Epidermal melanocyte (primary cell): ENCODE data around the gene PCSK1.

Experiments
- DNase-seq: peaks from one replicate; pipeline ENCODE4 v3.0.0; 2011; ENCODE audit warnings: low spot score; ENCODE audit not compliant: insufficient read length

Gene PCSK1

DNA sequence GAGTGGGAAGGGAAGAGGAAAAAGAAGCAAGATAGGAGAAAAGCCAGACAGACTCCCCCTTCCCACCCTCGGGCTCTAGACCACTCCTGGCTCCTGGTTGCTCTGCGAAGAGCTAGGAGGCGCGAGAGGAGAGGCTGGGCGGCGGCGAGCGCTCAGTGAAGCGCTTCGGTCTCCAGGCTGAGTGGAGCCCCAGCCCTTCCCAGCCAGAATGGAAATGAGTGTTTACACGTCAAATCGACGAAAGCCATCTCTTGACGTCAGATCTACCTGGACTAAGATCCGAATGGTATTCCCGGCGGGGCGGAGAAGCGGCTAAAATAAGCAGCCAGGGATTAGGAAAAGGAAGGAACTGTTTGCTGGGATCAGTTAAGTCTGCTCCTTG is at the start of gene PCSK1:
TSS of gene PCSK1 (minus strand) at position 183 of the 382 bp plus-strand sequence. CDS start 206 bp downstream, outside the sequence.
- no peak for DNase-seq

DNA sequence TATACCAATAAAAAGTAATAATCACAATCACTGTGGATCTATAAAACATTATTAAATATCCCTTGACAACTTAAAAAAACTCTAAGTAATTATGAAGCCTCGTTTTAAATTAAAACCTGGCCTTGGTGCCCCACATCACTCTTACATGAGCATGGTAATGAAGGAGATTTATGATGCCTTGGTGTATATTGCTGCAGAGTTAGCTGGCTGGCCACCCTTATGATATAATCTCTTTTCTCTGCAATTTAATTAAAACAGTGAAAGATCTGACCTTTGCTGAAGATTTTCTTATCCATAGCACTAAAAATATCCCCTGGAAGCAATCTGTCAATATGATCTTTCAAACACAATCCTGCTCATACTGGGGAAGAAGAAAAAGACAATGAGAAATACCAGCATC is 48.8 kb upstream of the PCSK1 start:
- DNase-seq, result no peak

DNA sequence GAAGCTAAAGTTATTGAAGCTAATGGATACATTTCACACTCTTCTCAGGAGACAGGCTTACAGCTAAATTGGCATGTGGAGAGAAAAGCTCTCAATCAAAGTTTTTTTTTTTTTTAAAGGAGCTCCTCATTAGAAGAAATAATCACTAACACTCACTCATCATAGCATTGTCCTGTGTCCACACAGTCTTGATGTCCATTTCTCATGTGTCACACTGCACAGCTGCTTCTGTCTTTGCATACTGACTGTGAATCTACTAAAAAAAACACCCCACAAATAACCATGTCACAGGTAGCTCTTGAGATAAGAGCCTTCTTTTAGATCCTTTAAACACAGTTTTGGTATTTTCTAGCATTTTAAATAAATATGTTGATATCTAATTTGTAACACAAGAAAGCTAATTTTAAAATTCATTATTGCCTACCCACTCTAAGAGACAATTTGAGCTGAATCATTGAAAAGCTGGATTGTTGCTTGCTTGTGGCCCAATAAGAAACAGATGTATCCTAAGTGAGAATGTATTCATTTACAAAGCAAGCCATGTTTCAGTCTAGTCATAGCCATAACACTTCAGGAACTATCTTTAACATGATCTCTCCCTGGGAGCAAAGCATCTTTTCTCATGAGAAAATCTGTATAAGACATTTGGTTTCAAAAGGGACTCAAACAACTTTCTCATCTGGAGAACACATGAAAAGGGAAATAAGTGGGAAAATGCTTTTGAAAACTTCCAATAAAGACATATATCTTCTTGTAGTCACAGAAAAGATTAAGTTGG is 48.1 kb upstream of the PCSK1 start:
- DNase-seq, result no peak

DNA sequence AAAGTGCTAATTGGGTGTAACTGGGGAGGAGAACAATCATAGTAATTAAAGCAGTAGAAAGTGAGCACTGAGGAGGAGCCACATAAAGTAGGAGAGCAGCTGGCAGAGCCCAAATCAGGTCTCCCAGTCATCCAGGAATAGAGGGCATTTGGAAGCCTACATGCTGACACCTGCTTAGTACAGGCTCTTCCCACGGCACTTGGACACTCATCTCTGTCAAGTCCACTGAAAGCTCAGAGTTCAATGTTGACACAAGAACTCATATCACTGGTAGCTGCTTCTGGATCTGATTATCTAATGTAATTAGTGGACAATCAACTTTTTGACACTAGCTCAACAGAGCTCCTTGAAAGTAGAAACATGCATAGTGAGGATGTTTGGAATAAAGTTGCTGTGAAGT is 45.9 kb upstream of the PCSK1 start:
- no peak for DNase-seq

- no peak for DNase-seq
These were observed 43.6 kb upstream of the PCSK1 start for GRCh38 chr5:96476654-96477053.

DNA sequence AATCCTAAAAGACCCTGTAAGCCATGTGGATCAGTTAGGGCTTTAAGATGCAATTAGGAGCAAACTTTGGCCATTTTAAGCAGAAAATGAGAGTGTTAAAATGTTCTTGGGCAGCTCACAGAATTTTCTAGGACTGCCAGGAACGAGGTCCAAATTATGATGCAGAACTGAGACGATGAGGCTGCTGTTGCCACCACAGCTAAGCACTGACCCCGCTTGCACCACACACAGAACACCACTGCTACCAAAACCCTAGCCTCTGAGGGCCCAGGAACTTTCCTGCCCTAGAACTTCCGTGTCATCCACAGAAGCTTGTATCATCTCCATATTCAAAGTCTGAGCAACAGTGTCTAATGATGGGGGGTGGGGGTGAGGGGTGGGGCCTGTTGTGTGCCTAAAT is 41.0 kb upstream of the PCSK1 start:
- no peak for DNase-seq

GRCh38 chr5:96473155-96473554 is 40.1 kb upstream of the PCSK1 start:
- DNase-seq, result no peak

DNA sequence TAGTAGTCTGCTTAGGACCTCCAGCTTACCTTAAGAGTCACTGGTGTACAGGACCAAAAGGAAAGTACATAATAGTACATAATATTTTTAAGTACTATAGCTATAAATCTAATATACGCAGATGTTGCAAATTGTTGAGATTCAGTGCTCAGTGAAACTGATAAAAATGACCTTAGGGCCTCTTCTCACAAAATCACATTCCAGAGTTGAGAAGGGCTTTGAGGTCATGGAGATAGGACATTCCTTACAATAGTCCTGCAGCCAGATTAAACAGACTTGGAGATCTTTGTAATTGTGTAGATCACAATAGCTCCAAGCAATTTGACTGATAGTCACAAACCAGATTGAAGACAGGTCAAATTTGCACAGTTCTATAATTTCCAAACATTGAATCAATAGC is 37.7 kb upstream of the PCSK1 start:
- no peak for DNase-seq

DNA sequence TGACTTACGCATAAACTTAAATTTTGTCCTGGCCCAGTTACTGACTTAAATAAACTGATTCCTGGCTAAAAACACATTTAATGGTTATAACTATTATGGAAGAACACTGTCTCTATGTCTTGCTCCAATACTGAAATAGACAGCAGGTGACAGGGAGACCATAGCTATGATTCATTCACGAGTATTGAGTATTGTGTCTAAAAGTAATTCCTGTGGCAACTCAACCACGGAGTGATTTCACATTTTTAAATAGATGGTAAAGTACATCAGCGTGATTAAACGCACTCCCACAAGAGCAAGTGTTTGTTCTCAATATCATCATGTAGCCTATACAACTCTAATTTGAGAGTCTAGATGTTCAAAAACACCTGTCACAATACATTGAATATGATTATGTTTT is 35.9 kb upstream of the PCSK1 start:
- no peak for DNase-seq

DNA sequence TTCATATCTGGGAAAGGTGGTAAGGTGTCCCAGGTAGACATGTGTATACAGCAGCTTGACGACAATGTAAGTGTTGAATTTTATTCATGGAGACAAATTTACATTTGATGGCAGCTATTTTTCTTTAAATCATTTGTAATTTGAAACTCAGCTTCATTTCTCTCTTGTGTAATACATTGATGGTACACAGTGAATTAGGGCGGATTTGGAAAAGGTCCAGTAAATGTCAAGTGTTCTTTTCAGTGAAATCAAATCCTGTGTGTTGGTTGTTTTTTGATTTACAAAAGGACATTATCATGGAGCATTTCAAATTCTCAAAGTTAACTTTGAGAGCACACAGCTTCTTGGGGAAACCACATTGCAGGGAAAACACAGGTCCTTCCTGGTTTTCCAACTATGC is 30.0 kb upstream of the PCSK1 start:
- DNase-seq, result no peak

DNA sequence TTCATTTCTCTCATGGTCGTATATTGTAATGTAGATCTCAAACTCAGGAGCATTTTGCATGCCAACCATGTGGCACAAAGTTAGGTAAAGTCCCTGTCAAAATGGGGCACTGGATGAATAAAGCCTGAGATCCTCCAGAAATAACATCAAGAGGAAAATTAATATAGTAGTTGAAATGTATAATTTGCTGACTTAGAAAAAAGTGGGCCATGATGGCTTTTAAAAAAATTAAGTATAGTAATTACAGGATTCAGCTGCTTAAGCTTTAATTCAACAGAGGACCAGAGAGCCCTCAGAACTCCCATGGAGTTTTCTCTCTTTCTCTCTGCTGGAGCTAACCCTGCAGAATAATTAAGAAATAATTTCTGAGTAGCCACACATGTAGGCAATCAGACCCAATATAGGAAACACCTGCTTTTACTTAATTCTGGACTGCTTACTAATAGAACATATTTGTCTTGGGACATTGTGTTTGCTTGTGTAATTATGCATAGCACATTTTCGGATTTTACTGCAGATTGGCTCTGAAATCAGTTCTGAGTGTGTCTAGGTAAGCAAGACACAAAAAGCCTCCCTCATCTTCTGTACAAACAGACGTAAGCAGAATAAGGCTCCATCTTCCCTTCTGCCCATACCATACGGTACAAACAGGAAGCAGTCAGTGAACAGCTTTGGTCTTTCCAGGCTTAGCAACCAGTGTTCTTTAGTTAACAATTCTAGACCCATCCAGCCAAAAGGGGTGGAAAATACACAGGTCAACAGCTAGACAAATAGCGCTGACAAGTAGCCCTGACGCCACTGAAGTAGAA is 26.5 kb upstream of the PCSK1 start:
- no peak for DNase-seq

DNA sequence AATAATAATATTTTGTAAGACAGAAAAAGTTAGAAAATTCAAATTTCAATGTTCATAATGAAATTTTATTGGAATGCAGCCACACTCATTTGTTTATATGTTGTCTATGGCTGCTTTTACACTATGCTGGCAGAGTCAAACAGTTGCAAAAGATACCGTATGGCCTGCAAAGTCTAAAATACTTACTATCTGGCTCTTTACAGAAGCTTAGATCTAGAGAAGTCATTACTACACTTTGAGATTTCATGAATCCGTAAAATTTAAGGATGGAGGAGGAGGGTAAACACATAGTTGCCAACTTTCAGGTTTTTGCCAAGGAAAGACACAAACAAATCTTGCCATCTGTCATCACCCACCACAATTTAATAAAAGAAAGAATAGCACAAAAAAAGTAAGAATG is 25.1 kb upstream of the PCSK1 start:
- DNase-seq, result no peak

- no peak for DNase-seq
These were observed 22.7 kb upstream of the PCSK1 start for GRCh38 chr5:96455789-96456188.

GRCh38 chr5:96453394-96453793 is 20.3 kb upstream of the PCSK1 start:
- DNase-seq, result no peak

- DNase-seq, result no peak
These were observed 14.9 kb upstream of the PCSK1 start for GRCh38 chr5:96447949-96448348.

- no peak for DNase-seq
These were observed 7.1 kb upstream of the PCSK1 start for GRCh38 chr5:96440185-96440538.

DNA sequence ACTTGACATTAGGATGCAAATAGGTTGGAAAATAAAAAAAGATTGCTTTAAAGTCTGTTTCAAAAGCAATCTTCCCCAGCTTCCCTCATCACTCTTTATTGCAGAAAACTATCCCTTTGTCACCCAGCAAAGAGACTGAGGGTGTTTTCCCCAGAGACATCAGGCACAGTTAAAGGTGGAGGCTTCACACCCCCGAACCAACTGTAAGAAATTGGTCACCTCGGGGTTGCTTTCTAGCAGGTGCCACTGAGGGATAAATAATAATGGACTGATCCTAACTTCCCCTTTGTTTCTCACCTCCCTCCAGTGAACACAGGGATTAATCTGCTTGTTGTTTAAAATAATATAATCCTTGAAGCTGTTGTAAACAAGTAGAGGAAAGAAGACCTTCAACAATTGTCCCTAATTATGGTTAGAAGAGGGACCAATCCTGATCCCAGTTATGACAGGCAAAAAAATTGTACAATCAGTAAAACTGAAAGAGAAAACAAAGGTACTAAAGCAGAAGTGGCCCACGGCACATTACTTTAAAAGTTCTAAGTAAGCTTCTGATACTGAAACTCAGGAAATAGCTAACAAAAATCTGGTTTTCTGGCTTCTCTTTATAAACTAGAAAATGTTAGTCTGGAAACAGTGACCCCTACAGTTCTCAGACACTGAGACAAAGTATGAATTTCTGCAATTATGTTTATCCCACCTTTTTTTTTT is 6.6 kb upstream of the PCSK1 start:
- DNase-seq, result no peak

- peak; percentile 44 for DNase-seq
These were observed 1.2 kb upstream of the PCSK1 start for GRCh38 chr5:96434201-96434645.

DNA sequence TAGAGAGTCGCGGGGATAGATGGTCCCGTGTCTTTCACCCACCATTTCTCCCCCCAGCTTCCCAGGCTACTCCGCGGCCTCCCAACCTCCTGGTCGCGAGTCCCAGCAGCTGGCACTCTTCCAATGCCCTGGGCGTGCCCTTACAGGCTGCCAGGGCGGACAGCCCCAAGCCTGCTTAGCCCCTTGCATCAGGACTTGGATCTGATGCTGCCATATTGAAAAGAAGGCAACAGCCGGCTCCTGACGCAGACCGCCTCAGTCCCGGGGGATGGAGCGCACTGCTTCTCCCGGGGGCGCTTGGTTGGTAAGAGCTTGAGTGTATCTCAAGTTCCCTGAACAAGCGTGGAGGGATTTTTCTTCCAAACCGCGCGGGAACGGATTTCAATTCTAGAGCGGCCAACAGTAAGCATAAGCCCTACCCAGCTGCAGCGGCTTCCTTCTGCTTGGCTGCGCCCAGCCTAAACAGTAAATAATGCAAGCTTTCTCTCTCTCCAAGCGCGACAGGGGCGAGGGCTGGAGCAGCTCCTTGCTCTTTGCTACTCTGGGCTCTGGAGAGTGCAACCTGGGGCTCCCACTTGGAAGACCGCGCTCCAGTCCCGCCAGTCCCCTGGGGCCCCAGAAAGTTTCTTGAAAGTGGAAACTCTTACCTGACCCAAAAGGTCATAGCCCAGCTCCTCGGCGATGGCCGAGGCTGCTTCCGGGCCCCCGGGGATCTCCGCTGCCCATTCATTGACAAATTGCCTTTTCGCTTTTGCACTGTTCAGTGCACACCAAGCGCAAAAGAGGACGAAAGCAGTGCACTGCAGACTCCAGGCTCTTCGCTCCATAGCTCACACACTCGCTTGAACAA is 607 bp downstream of the PCSK1 start:
- no peak for DNase-seq

GRCh38 chr5:96431376-96432187 is 1.5 kb downstream of the PCSK1 start:
- no peak for DNase-seq
